HepG2 (cell line): ENCODE results near the gene C9orf50. TPM values are rescaled to one million over a fixed set of nuclear protein-coding genes. Genes with fewer than 3 reads are reported as not detected.

Experiments
- ATAC-seq: fragments of 200-7000 bp; cut with Tn5 transposase; 3 replicates; pipeline ENCODE4 v1.9.1; 2020; ENCODE audit warnings: mild to moderate bottlenecking, moderate library complexity
- BruUV-seq: library from RNA; stranded (reverse); fragments of 400-500 nt; replicated peaks from 2 replicates; lab custom pipeline; 2021; lab: Mats Ljungman, UMichigan
- CTCF ChIA-PET: fragments of 300-600 bp; formaldehyde crosslinking; extraction: SDS; loops from one replicate; lab custom pipeline; 2021; ENCODE audit warnings: low total read pairs, inconsistent platforms, low intra/inter-chr PET ratio; lab: Yijun Ruan, JAX
- POLR2A ChIA-PET: fragments of 350-600 bp; sonication (Branson Sonifier 250); formaldehyde crosslinking; loops from one replicate; lab custom pipeline; 2020; ENCODE audit warnings: antibody characterized with exemption, inconsistent platforms; lab: Yijun Ruan, JAX
- DNase-seq: peaks from one replicate; pipeline ENCODE4 v3.0.0-alpha.2; 2015; ENCODE audit warnings: low spot score
- FAIRE-seq: peaks from 3 replicates; lab custom pipeline; 2011; peaks lifted over from hg19 to GRCh38; lab: Jason Lieb, UNC
- H2AFZ ChIP-seq: one replicate; pipeline ENCODE4 v1.6.1; 2011; ENCODE audit warnings: low read length, inconsistent platforms
- H3K27ac ChIP-seq: fragments of 300-600 bp; 3 replicates; pipeline ENCODE4 v1.8.0; 2011; ENCODE audit warnings: mixed run types, mild to moderate bottlenecking, mixed read lengths, low read length, inconsistent platforms; ENCODE audit not compliant: insufficient read depth; ENCODE audit errors: extremely low read length
- H3K27me3 ChIP-seq, 2 experiments: fragments of 200-600 bp in 1 of 2; 2 replicates in 1 of 2; 3 replicates in 1 of 2; pipeline versions ENCODE4 v1.6.0 to v1.8.0; 2011; ENCODE audit warnings: low read length in 2 of 2, mild to moderate bottlenecking in 2 of 2, moderate library complexity in 2 of 2, inconsistent platforms in 1 of 2; ENCODE audit not compliant: insufficient read depth in 2 of 2, control insufficient read depth in 1 of 2
- H3K36me3 ChIP-seq, 2 experiments: fragments of 200-600 bp in 1 of 2; replicated peaks in 1 of 2; 2 replicates in 1 of 2; 3 replicates in 1 of 2; pipeline versions ENCODE4 v1.5.1 to v1.8.0; 2011; ENCODE audit warnings: low read length in 2 of 2, inconsistent platforms in 1 of 2; ENCODE audit not compliant: insufficient read depth in 2 of 2, control insufficient read depth in 1 of 2
- H3K4me1 ChIP-seq: 2 replicates; pipeline ENCODE4 v1.5.1; 2012; ENCODE audit warnings: low read length, inconsistent platforms; ENCODE audit not compliant: insufficient read depth
- H3K4me2 ChIP-seq: 2 replicates; pipeline ENCODE4 v1.6.0; 2011; ENCODE audit warnings: low read depth, low read length, inconsistent platforms
- H3K4me3 ChIP-seq, 3 experiments: fragments of 200-600 bp in 1 of 3; sonication (generic), shearing (Covaris generic) in 1 of 3; replicated peaks in 1 of 3; 2 replicates each; pipeline ENCODE4 v1.5.1; 2011 to 2016; ENCODE audit warnings: low read length in 3 of 3, inconsistent platforms in 2 of 3, low read depth in 2 of 3, mild to moderate bottlenecking in 2 of 3, control low read depth in 1 of 3, mixed read lengths in 1 of 3; ENCODE audit not compliant: insufficient read depth in 1 of 3
- H3K79me2 ChIP-seq: one replicate; pipeline ENCODE4 v1.6.1; 2011; ENCODE audit warnings: low read length, inconsistent platforms; ENCODE audit not compliant: insufficient read depth
- H3K9ac ChIP-seq: 2 replicates; pipeline ENCODE4 v1.6.0; 2011; ENCODE audit warnings: mild to moderate bottlenecking, low read depth, low read length, inconsistent platforms; ENCODE audit not compliant: insufficient read depth
- H3K9me3 ChIP-seq: 2 replicates; pipeline ENCODE4 v1.5.1; 2012; ENCODE audit warnings: mild to moderate bottlenecking, low read length
- H4K20me1 ChIP-seq: 2 replicates; pipeline ENCODE4 v1.6.0; 2011; ENCODE audit warnings: inconsistent platforms, mild to moderate bottlenecking, low read length, moderate library complexity; ENCODE audit not compliant: insufficient read depth
- ARHGAP35 ChIP-seq: sonication (generic); formaldehyde crosslinking; IDR thresholded peaks from 2 replicates; pipeline ENCODE4 v1.9.0; 2022; ENCODE audit warnings: mild to moderate bottlenecking, inconsistent platforms, moderate library complexity, missing genetic modification reagents, borderline replicate concordance
- BHLHE40 ChIP-seq: IDR thresholded peaks from 2 replicates; pipeline ENCODE4 v1.6.1; 2011; ENCODE audit warnings: low read length, improper control_type of control experiment
- ERF ChIP-seq: IDR thresholded peaks from 2 replicates; pipeline ENCODE4 v1.6.1; 2018; ENCODE audit warnings: missing biosample characterization, missing genetic modification reagents
- HES4 ChIP-seq: sonication (generic); formaldehyde crosslinking; IDR thresholded peaks from 2 replicates; pipeline ENCODE4 v1.9.0; 2021; ENCODE audit warnings: mild to moderate bottlenecking, missing genetic modification reagents, borderline replicate concordance
- HNRNPL ChIP-seq: fragments of 200-400 bp; formaldehyde crosslinking; IDR thresholded peaks from 2 replicates; pipeline ENCODE4 v1.6.1; 2017; ENCODE audit warnings: mild to moderate bottlenecking, low read depth, low read length
- KAT2B ChIP-seq: fragments of 150-350 bp; IDR thresholded peaks from 2 replicates; pipeline ENCODE4 v1.6.1; 2014; ENCODE audit warnings: low read depth, low read length, borderline replicate concordance
- KDM6A ChIP-seq: IDR thresholded peaks from 2 replicates; pipeline ENCODE4 v1.6.1; 2016; ENCODE audit warnings: low read depth
- PCBP2 ChIP-seq: fragments of 200-400 bp; formaldehyde crosslinking; optimal IDR thresholded peaks from 2 replicates; pipeline ENCODE3; 2018; ENCODE audit warnings: low read length, low read depth; ENCODE audit not compliant: poor library complexity, severe bottlenecking
- PTBP1 ChIP-seq: fragments of 200-400 bp; formaldehyde crosslinking; IDR thresholded peaks from 2 replicates; pipeline ENCODE4 v1.6.1; 2018; ENCODE audit warnings: low read length, low read depth; ENCODE audit not compliant: poor library complexity, severe bottlenecking
- SMAD1 ChIP-seq: sonication (generic); formaldehyde crosslinking; IDR thresholded peaks from 2 replicates; pipeline ENCODE4 v1.4.0; 2020; ENCODE audit warnings: missing genetic modification reagents, low read depth, mild to moderate bottlenecking, borderline replicate concordance
- ZFY ChIP-seq: sonication (generic); formaldehyde crosslinking; IDR thresholded peaks from 2 replicates; pipeline ENCODE4 v1.4.0; 2020; ENCODE audit warnings: missing genetic modification reagents
- ZNF512 ChIP-seq: sonication (generic); formaldehyde crosslinking; IDR thresholded peaks from 2 replicates; pipeline ENCODE4 v1.4.0; 2020; ENCODE audit warnings: mild to moderate bottlenecking, missing genetic modification reagents
- ZNF761 ChIP-seq: sonication (generic); formaldehyde crosslinking; conservative IDR thresholded peaks from 2 replicates; pipeline ENCODE4 v1.4.0; 2020; ENCODE audit warnings: mild to moderate bottlenecking, missing genetic modification reagents
- WGBS: methylation state at CpG from one replicate; pipeline ENCODE4 v1.1.6; 2017; ENCODE audit warnings: low lambda C conversion rate; 5-methylcytosine and 5-hydroxymethylcytosine counted together
- in situ Hi-C: cut with HindIII; loops from 2 replicates; pipeline ENCODE4 v1.10.0; 2017; ENCODE audit warnings: low pct_unique_long_range_greater_than_20kb; ENCODE audit not compliant: extremely low pct_ligation_motif_present
- intact Hi-C: fragments of 100-400 bp; cut with micrococcal nuclease; formaldehyde crosslinking; loops from one replicate; pipeline ENCODE4 v1.10.0; 2022; ENCODE audit not compliant: unreplicated experiment
- polyA plus RNA-seq, 8 experiments: library from polyadenylated mRNA; depleted of rRNA in 3 of 8; stranded (reverse) in 7 of 8; unstranded in 1 of 8; fragments of >200 nt; fragmentation: Illumina TruSeq in 4 of 8; extraction: Trizol in 4 of 8; gene quantifications; 2 replicates each; pipeline versions ENCODE4 v1.2.1 to v1.2.3, GENCODE V29; 2011 to 2016; ENCODE audit warnings: low read depth in 4 of 8, missing spikeins in 1 of 8, mixed read lengths in 1 of 8; ENCODE audit not compliant: insufficient read depth in 1 of 8
- total RNA-seq, 5 experiments: library from RNA; depleted of rRNA; stranded (reverse); fragments of >200 nt; fragmentation: Illumina TruSeq; extraction: Trizol; gene quantifications; 2 replicates each; pipeline ENCODE4 v1.2.3, GENCODE V29; 2016; ENCODE audit warnings: low read depth in 1 of 5
- TF ChIP-seq, protein P1 (sequence below): sonication (generic); formaldehyde crosslinking; conservative IDR thresholded peaks from 2 replicates; pipeline ENCODE4 v1.8.0; 2022; ENCODE audit warnings: low read depth, missing genetic modification reagents
- TF ChIP-seq, protein P2 (sequence below): sonication (generic); formaldehyde crosslinking; IDR thresholded peaks from 2 replicates; pipeline ENCODE4 v1.5.0; 2020; ENCODE audit warnings: mild to moderate bottlenecking, missing genetic modification reagents
- TF ChIP-seq, protein P3 (sequence below): conservative IDR thresholded peaks from 2 replicates; pipeline ENCODE4 v1.6.1; 2018; ENCODE audit warnings: missing genetic modification reagents
- TF ChIP-seq, protein P4 (sequence below): sonication (generic); formaldehyde crosslinking; IDR thresholded peaks from 2 replicates; pipeline ENCODE4 v1.5.0; 2020; ENCODE audit warnings: mild to moderate bottlenecking, missing genetic modification reagents, borderline replicate concordance

Gene C9orf50
- total and polyA plus RNA-seq, 2 of the 13 experiments (the other 11 are each of a cell fraction or from before 2014, with no cell fraction given), result not detected

GRCh38 chr9:129590466-129590865, 30.4 kb downstream of the C9orf50 start:
- Histone ChIP-seq H3K9me3 (no peaks in the 10 kb centered on the region), H4K20me1 (no peaks in the 10 kb centered on the region), H3K9ac (no peak overlapping the region), H3K4me3 (no peak overlapping the region), H3K79me2 (no peaks in the 10 kb centered on the region), H3K27me3 (no peaks in the 10 kb centered on the region), H2AFZ (no peak overlapping the region), H3K27ac (no peak overlapping the region), H3K4me1 (peaks cover 54% of the 10 kb centered on the region), H3K4me2 (no peak overlapping the region), H3K36me3 (no peaks in the 10 kb centered on the region)
- BruUV-seq, result no TSS peak
- TF ChIP-seq, protein P1, sequence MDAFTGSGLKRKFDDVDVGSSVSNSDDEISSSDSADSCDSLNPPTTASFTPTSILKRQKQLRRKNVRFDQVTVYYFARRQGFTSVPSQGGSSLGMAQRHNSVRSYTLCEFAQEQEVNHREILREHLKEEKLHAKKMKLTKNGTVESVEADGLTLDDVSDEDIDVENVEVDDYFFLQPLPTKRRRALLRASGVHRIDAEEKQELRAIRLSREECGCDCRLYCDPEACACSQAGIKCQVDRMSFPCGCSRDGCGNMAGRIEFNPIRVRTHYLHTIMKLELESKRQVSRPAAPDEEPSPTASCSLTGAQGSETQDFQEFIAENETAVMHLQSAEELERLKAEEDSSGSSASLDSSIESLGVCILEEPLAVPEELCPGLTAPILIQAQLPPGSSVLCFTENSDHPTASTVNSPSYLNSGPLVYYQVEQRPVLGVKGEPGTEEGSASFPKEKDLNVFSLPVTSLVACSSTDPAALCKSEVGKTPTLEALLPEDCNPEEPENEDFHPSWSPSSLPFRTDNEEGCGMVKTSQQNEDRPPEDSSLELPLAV (CRISPR knock-in tag), result no peak
- TF ChIP-seq BHLHE40, result no peak
- no peak for TF ChIP-seq KAT2B
- no peak for TF ChIP-seq HES4
- TF ChIP-seq ZNF761 (CRISPR knock-in tag), result no peak
- TF ChIP-seq KDM6A (CRISPR knock-in tag), result no peak
- TF ChIP-seq ZFY (CRISPR knock-in tag), result no peak
- no peak for TF ChIP-seq ZNF512 (CRISPR knock-in tag)
- TF ChIP-seq, protein P2, sequence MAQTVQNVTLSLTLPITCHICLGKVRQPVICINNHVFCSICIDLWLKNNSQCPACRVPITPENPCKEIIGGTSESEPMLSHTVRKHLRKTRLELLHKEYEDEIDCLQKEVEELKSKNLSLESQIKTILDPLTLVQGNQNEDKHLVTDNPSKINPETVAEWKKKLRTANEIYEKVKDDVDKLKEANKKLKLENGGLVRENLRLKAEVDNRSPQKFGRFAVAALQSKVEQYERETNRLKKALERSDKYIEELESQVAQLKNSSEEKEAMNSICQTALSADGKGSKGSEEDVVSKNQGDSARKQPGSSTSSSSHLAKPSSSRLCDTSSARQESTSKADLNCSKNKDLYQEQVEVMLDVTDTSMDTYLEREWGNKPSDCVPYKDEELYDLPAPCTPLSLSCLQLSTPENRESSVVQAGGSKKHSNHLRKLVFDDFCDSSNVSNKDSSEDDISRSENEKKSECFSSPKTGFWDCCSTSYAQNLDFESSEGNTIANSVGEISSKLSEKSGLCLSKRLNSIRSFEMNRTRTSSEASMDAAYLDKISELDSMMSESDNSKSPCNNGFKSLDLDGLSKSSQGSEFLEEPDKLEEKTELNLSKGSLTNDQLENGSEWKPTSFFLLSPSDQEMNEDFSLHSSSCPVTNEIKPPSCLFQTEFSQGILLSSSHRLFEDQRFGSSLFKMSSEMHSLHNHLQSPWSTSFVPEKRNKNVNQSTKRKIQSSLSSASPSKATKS, result no peak
- TF ChIP-seq HNRNPL, result no peak
- TF ChIP-seq, protein P3, sequence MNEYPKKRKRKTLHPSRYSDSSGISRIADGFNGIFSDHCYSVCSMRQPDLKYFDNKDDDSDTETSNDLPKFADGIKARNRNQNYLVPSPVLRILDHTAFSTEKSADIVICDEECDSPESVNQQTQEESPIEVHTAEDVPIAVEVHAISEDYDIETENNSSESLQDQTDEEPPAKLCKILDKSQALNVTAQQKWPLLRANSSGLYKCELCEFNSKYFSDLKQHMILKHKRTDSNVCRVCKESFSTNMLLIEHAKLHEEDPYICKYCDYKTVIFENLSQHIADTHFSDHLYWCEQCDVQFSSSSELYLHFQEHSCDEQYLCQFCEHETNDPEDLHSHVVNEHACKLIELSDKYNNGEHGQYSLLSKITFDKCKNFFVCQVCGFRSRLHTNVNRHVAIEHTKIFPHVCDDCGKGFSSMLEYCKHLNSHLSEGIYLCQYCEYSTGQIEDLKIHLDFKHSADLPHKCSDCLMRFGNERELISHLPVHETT (CRISPR knock-in tag), result no peak
- TF ChIP-seq PTBP1, result no peak
- no peak for TF ChIP-seq ARHGAP35
- TF ChIP-seq, protein P4, sequence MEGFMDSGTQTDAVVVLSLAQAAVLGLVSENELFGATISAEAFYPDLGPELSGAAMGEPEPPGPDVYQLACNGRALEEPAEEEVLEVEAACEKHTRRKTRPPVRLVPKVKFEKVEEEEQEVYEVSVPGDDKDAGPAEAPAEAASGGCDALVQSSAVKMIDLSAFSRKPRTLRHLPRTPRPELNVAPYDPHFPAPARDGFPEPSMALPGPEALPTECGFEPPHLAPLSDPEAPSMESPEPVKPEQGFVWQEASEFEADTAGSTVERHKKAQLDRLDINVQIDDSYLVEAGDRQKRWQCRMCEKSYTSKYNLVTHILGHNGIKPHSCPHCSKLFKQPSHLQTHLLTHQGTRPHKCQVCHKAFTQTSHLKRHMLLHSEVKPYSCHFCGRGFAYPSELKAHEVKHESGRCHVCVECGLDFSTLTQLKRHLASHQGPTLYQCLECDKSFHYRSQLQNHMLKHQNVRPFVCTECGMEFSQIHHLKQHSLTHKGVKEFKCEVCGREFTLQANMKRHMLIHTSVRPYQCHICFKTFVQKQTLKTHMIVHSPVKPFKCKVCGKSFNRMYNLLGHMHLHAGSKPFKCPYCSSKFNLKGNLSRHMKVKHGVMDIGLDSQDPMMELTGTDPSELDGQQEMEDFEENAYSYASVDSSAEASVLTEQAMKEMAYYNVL (CRISPR knock-in tag), result no peak
- no peak for TF ChIP-seq PCBP2
- TF ChIP-seq ERF (CRISPR knock-in tag), result no peak
- no peak for TF ChIP-seq SMAD1 (CRISPR knock-in tag)
- DNase-seq (no peak), FAIRE-seq (no peak), ATAC-seq (no peak)
- in situ Hi-C loops, result no loop called here
- ChIA-PET POLR2A (interaction anchor here (1.1 kb wide), 1 partner anchor 10 kb away, joined by 4 read pairs; no protein-coding TSS in a partner anchor), CTCF (no interaction called here)
- intact Hi-C loops, result no loop called here
- 96% methylated on average over 6 of the region's 6 CpGs for WGBS
